ENCODE measurements around the gene WDR19.

GRCh38 chr4:39237179-39237578 is 54.9 kb downstream of the WDR19 start:
- TF ChIP-seq REST (IDR thresholded peaks at IDR 0.05; ENCODE audit: insufficient read depth in 1 of 2, low read depth in 2 of 2, low read length in 2 of 2) (no peak), TAF1 (IDR thresholded peaks at IDR 0.05; ENCODE audit: borderline replicate concordance, insufficient read depth, low read length) (no peak), POLR2AphosphoS5 (IDR thresholded peaks at IDR 0.05; ENCODE audit: low read depth, low read length) (no peak), FOXP2 (optimal IDR thresholded peaks at IDR 0.05; ENCODE audit: borderline replicate concordance, extremely low read depth, extremely low read length, insufficient read depth) (no peak)
